ENCODE data around the gene PACC1. TPM values are rescaled to one million over a fixed set of nuclear protein-coding genes. Genes with fewer than 3 reads are reported as not detected.
A peak's percentile ranks its signal among the peaks of the same experiment; 100 is the strongest.

PACC1 gene
- total and polyA plus RNA-seq, 11 donors: 1.8 to 7.9 (median 3.1) TPM

DNA sequence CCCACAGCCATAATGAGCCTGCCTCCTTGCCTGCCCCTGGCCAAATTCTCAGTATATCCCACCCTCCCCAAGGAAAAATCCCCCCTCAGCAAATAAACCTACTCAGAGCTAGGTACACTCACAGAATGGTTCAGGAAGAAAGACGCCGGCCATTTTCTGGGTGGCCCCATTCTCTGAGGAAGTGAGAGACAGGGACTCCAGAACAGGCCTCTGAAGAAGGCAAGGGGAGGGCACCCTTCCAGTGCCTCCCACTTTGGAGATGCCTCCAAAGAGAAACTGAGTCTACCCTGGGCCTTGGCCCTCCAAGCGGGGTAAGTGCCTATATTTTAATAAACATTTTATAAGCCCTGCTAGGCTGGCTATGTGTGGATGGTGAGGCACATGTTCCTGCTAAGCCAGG, 2.3 kb downstream of the PACC1 start:
- TF ChIP-seq POLR2A (IDR thresholded peaks at IDR 0.05): no peak
- TF ChIP-seq, protein P1, sequence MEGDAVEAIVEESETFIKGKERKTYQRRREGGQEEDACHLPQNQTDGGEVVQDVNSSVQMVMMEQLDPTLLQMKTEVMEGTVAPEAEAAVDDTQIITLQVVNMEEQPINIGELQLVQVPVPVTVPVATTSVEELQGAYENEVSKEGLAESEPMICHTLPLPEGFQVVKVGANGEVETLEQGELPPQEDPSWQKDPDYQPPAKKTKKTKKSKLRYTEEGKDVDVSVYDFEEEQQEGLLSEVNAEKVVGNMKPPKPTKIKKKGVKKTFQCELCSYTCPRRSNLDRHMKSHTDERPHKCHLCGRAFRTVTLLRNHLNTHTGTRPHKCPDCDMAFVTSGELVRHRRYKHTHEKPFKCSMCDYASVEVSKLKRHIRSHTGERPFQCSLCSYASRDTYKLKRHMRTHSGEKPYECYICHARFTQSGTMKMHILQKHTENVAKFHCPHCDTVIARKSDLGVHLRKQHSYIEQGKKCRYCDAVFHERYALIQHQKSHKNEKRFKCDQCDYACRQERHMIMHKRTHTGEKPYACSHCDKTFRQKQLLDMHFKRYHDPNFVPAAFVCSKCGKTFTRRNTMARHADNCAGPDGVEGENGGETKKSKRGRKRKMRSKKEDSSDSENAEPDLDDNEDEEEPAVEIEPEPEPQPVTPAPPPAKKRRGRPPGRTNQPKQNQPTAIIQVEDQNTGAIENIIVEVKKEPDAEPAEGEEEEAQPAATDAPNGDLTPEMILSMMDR (IDR thresholded peaks at IDR 0.05): no peak
- peaks cover 0 to 44% (median 20%) of the 10 kb centered on the region in 9 donors for H3K36me3 ChIP-seq
- H3K4me1 ChIP-seq: peaks cover 0 to 54% (median 6%) of the 10 kb centered on the region in 12 donors
- DNase-seq (no peak), ATAC-seq (no peak)
- WGBS, 4 donors: 92 to 100% (median 93%) methylated on average over 3 of the region's 3 CpGs
- H3K27me3 ChIP-seq: no peaks in the 10 kb centered on the region
- intact Hi-C loops (cut with DNase I): no loop called here
- no peak overlapping the region for H3K27ac ChIP-seq
- peak overlapping the region in 1 of 12 donors; percentile 25 for H3K4me3 ChIP-seq
- H3K9me3 ChIP-seq: peaks cover 0 to 1% (median 0%) of the 10 kb centered on the region in 12 donors

DNA sequence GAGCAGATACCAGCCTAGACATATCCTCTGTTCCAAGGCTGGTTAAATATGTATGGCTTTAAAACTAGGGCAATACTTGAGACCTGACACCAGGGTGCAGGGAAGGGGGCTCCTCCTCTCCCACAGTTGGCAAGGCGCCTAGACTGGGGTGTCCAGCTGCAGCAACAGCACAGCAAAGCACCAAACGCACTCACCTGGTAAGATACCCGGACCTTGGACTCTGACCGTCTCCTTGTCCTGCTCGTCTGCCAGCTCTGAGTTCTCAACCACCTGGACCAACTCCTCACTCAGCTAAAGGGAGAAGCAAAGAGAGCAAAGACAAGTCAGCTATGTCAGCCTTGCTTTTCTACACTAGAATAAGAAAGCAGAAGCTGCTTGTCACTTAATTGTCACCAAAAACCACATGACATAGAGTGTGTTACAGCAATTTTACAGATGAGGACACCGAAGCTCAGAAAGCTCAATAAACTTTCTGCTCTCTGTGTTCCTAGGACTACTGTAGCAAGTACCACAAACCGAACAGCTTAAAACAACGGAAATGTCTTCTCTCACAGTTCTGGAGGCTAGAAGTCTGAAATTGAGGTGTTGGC, 4.4 kb downstream of the PACC1 start:
- H3K4me3 ChIP-seq: no peak overlapping the region
- H3K36me3 ChIP-seq: peaks cover 0 to 65% (median 25%) of the 10 kb centered on the region in 9 donors
- ATAC-seq: no peak
- 94 to 96% (median 95%) methylated on average over 7 to 8 of the region's 8 CpGs for WGBS, 4 donors
- peak overlapping the region in 1 of 12 donors; percentile 62 for H3K27ac ChIP-seq
- intact Hi-C loops (cut with DNase I): no loop called here
- peaks cover 0 to 48% (median 6%) of the 10 kb centered on the region in 12 donors for H3K4me1 ChIP-seq
- no peak for DNase-seq
- TF ChIP-seq, protein P1 (IDR thresholded peaks at IDR 0.05): no peak
- no peak for TF ChIP-seq POLR2A (IDR thresholded peaks at IDR 0.05)
- H3K9me3 ChIP-seq: peaks cover 0 to 5% (median 0%) of the 10 kb centered on the region in 12 donors
- H3K27me3 ChIP-seq: no peaks in the 10 kb centered on the region

DNA sequence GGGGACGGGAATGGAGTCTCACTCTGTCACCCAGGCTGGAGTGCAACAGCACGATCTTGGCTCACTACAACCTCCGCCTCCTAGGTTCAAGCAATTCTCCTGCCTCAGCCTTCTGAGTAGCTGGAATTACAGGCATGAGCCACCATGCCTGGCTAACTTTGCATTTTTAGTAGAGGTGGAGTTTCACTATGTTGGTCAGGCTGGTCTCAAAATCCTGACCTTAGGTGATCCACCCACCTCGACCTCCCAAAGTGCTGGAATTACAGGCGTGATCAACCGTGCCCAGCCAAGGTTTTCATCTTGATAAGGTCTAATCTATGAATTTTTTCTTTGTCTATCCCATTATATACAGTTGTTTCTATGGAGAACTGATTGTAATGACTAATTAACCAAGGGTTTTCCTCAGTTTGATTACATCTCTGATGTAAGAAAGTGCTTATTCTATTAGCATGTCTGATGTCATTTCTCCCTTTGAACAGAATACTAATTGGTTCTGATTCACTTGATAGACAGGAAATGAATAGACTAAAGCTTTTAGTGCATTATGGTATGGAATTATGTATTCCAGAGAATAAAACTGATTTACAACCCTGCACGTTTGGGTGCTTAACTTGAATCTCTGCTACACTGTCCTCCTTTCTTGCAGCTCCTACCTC, 11.9 kb downstream of the PACC1 start:
- no peaks in the 10 kb centered on the region for H3K27me3 ChIP-seq
- peaks cover 0 to 21% (median 0%) of the 10 kb centered on the region in 12 donors for H3K4me1 ChIP-seq
- intact Hi-C loops (cut with DNase I): no loop called here
- no peak for ATAC-seq
- 89 to 95% (median 93%) methylated on average over 7 of the region's 7 CpGs for WGBS, 4 donors
- DNase-seq: no peak
- TF ChIP-seq POLR2A (IDR thresholded peaks at IDR 0.05): no peak
- TF ChIP-seq, protein P1 (IDR thresholded peaks at IDR 0.05): no peak
- no peak overlapping the region for H3K4me3 ChIP-seq
- H3K9me3 ChIP-seq: peaks cover 0 to 6% (median 0%) of the 10 kb centered on the region in 12 donors
- H3K27ac ChIP-seq: no peak overlapping the region
- H3K36me3 ChIP-seq: peaks cover 0 to 36% (median 4%) of the 10 kb centered on the region in 9 donors

GRCh38 chr1:212401838-212402582, 12.7 kb downstream of the PACC1 start:
- intact Hi-C loops (cut with DNase I): no loop called here
- ATAC-seq (no peak), DNase-seq (no peak)
- Histone ChIP-seq H3K27me3 (no peaks in the 10 kb centered on the region), H3K4me1 (peaks cover 0 to 21% (median 0%) of the 10 kb centered on the region in 12 donors), H3K36me3 (peaks cover 0 to 29% (median 2%) of the 10 kb centered on the region in 9 donors), H3K27ac (no peak overlapping the region), H3K9me3 (peaks cover 0 to 9% (median 2%) of the 10 kb centered on the region in 12 donors), H3K4me3 (no peak overlapping the region)
- 80 to 86% (median 83%) methylated on average over 7 of the region's 7 CpGs for WGBS, 4 donors
- TF ChIP-seq, protein P1 (IDR thresholded peaks at IDR 0.05): no peak
- no peak for TF ChIP-seq POLR2A (IDR thresholded peaks at IDR 0.05)
